Left renal cortex interstitium (tissue), 4 donors: ENCODE data around the gene GSS. TPM values are rescaled to one million over a fixed set of nuclear protein-coding genes. Genes with fewer than 3 reads are reported as not detected.

Experiments used
- DNase-seq, 4 donors: peaks; one replicate each; pipeline ENCODE4 v3.0.0-alpha.2; 2013; ENCODE audit warnings: low read depth in 4 of 4, low spot score in 2 of 4, missing footprints in 1 of 4
- polyA plus RNA-seq, 4 donors: library from polyadenylated mRNA; unstranded; fragments of 120-200 nt; gene quantifications; one replicate each; pipeline ENCODE4 v1.2.1, GENCODE V29; 2013; ENCODE audit not compliant: insufficient read length in 4 of 4

GSS gene
- polyA plus RNA-seq, 4 donors: 50.1 to 61.3 (median 59.0) TPM

- DNase-seq: no peak
Measured at GRCh38 chr20:34949120-34949519, 6.5 kb downstream of the GSS start.

DNA sequence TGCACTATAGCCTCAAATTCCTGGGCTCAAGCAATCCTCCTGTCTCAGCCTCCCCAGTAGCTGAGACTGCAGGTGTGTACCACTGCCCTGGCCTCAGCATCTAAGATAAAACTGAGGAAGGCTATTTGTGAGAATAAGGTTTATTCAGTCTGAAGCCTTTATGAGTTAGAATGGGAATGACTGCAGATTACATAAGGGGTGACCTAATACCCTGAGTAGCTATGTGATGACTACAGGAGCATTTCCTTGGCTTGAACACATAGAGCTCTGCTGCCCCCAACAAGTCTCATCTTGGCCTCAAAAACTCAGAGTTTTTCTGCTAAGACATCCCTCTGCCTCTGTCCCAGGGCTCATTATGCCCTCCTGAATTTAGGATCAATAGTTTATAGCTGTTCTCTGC, 7.6 kb downstream of the GSS start:
- no peak for DNase-seq

DNA sequence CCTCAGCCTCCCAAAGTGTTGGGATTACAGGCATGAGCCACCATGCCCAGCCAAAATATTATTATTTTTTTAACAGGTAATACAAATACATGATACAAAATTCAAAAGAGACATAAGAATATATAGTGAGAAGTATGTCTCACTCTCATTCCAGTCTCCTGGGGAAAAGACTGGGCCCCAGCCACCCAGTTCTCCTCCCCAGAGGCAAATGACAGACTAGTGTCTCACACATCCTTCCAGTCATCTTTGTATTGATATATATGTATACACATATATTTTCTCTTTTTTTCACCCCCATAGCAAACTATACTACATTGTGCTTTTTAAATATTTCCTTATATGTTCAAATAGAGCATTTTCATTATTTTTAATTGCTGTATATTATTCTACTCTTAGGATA, 8.3 kb downstream of the GSS start:
- no peak for DNase-seq

GRCh38 chr20:34946661-34947060, 8.9 kb downstream of the GSS start:
- no peak for DNase-seq

GRCh38 chr20:34945315-34946077, 10.1 kb downstream of the GSS start:
- no peak for DNase-seq

DNA sequence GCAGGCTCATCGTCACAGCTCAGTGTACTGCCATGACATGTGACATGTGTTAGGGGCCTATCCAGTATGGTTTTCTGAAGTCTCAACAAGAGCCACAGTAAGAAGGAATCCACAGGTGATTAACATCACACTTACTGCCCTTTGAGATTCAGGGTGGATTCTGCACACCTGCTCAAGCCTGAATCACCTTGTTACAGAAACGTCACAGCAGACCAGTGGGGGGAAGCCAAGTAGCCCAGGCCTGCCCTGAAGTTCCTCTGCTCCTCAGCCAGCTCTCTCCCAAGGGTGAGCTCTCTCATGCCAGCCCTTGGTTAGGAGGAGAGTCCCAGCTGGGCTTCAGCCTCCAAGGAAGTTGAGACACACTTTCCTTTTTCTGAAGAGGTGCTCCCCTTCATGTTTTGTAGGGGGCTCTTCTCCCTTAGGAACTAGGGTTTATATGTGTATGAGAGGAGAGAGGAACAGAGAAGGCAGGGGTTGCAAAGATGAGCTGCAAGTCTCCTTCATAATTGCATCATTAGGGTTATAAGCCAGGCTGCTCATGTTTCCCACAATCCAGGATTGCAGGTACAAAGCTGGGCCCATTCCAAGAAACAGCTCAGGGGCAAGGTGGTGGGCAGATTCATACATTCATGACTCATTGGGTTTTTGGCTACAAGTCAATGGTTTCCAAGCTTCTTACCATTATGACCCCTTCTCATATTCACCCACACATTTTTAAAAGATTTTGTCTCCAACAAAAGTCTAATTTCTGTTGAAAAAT, 11.6 kb downstream of the GSS start:
- no peak for DNase-seq

- DNase-seq: no peak
Measured at GRCh38 chr20:34942301-34942700, 13.3 kb downstream of the GSS start.

GRCh38 chr20:34941226-34941625, 14.4 kb downstream of the GSS start:
- DNase-seq: no peak

DNA sequence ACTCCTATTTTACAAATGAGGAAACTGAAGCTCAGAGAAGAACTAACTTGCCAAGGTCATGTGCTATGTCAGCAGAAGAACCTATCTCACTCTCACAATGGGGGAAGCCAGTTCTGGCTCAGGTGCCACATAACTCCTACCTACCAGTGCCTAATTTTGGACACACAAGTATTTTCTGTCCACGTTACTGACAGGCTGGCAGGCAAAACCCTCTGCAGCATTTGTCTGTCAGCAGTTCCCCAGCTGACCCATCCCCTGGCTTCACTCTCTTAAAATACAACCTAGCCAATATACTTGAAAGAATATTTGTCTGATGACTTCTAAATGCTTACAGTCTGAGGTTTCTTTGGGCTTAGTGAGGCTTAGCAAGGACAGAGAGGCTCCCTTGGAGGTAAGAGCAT, 15.5 kb downstream of the GSS start:
- DNase-seq: no peak

GRCh38 chr20:34938466-34939163, 17.0 kb downstream of the GSS start:
- no peak for DNase-seq

GRCh38 chr20:34931771-34932170, 23.8 kb downstream of the GSS start:
- DNase-seq: no peak

- DNase-seq: no peak
Measured at GRCh38 chr20:34928411-34928810, 27.2 kb downstream of the GSS start.

DNA sequence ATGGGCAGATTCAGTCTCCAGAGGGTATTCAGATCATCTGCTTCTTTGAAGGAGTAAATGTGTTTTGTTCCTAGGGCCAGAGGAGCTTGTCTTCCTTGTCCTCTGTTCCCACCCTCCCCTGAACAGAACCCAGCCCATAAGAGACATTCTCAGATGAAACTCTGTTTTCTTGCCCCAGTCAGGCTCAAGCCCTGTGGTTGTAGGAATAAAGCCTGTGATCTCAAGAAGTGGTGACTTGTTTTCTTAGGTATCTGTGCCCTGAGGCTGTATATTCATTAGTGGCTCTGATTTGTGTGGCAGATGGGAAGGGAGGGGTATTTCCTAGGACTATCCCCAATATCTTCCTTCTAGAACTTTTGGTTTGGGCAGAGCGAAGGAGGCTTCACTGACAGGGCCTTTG, 27.9 kb downstream of the GSS start:
- no peak for DNase-seq

GRCh38 chr20:34926581-34926980, 29.0 kb downstream of the GSS start:
- DNase-seq: no peak

DNA sequence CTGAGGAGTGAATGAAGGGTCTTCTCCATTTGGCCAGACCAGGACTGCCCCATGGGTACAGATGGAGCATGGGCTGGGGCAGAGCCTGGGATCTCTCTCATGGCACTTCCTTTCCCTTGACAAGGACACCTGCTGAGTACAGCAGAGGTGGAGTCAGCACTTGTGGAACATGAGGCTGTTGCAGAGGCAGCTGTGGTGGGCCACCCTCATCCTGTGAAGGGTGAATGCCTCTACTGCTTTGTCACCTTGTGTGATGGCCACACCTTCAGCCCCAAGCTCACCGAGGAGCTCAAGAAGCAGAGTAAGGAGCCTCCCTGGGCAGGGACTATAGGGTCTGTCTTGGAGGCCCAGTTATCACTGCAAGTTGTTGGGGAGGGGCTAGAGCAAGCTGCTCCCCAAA, 29.6 kb downstream of the GSS start:
- no peak for DNase-seq

DNA sequence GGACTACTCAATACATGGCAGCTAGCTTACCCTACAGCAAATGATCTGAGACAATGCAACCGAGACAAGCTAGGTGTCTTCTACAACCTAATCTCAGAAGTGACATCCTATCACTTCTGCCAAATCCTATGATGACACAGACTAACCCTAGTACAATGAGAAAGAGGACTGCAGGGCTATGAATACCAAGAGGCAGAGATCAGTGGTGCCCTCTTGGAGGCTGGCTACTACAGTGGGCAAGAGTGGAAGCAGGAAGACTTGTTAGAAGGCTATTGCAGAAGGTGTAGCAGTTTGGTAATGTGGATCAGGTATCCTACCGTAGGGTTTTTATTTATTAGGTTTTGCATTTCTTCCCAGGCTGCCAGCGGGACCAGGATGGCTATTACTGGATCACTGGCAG, 30.3 kb downstream of the GSS start:
- no peak for DNase-seq

GRCh38 chr20:34923414-34923813, 32.2 kb downstream of the GSS start:
- DNase-seq: no peak

DNA sequence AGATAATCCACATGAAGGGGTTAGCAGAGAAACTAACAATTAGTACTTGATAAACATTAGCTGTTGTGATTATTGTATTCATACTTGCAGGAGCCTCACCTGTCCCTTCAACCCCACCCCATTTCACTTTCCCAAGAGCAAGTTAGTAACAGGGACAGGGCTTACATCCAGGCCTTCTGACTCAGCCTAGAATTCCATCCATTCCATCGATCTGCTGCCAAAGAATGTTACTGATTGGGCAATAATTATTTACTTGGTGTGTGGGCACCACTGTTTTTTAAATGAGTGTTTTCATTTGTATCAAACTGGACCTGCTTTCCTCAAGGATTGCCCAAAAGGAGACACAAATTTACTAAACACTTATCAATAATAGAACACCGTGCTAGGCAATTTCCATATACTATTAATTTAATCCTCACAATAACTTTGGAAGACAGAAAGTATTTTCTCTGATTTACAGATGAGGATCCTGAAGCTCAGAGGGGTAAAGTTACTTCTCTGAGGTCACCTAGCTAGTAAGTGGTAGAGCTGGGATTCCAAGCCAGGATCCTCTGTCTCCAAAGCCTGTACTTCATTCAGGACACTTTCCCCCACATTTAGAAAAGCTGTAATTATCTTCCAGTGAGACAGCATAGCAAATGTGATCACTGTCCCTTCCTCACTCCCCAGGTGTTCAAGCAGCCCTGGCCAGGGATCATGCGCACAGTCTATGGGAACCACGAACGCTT, 32.8 kb downstream of the GSS start:
- no peak for DNase-seq

- no peak for DNase-seq
Measured at GRCh38 chr20:34921436-34921835, 34.2 kb downstream of the GSS start.

GRCh38 chr20:34920055-34920454, 35.6 kb downstream of the GSS start:
- no peak for DNase-seq

- no peak for DNase-seq
Measured at GRCh38 chr20:34916774-34917354, 38.7 kb downstream of the GSS start.
